Erythroblast (primary cell): ENCODE data around the gene CECR2.

ENCODE experiments used
- DNase-seq, 2 experiments: peaks; one replicate each; lab custom pipeline; 2025; lab: John Stamatoyannopoulos, UW
- GATA1 ChIP-seq: IDR thresholded peaks from 2 replicates; pipeline ENCODE4 v1.6.1; 2011; ENCODE audit warnings: low read depth, mild to moderate bottlenecking, control low read depth, low read length, moderate library complexity
- POLR2A ChIP-seq: IDR thresholded peaks from 2 replicates; pipeline ENCODE4 v1.6.1; 2011; ENCODE audit warnings: mild to moderate bottlenecking, low read length

CECR2 gene

DNA sequence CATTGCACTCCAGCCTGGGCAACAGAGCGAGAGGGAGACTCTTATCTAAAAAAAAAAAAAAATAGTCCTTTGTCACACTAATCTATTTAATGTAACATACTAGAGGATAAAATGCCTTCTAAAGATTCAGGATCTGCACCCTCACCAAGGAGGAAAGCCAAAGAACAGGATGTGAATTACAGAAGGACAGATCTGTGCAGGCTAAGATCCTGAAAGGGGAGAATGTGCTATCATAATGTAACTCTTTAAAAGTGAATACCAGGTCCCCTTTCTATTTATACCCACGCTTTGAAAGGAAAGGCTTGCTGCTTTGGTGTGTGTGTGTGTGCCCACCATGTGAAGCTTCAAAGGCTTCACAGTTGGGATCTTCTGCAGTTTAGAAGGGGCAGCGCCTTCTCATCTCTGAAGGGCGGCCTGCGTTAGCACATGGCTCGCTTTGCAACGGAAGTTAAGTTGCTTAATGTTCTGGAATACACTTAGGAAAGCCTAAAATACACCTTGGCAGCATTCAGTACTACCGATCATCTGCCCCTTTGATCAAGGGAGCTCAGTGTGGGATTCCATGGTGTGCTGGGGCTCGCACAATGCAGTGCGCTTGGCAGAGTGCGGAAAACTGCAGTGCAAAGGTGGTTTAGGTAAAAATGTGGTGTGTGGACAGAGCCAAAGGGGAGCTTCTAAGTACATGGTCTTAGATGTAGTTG is 6.8 kb downstream of the CECR2 start:
- no peak for DNase-seq

GRCh38 chr22:17376950-17377349 is 7.7 kb downstream of the CECR2 start:
- DNase-seq, result no peak
- TF ChIP-seq GATA1, result no peak
- TF ChIP-seq POLR2A, result no peak

More for the DNA sequence above, 6.8 kb downstream of the CECR2 start:
- TF ChIP-seq GATA1 (no peak), POLR2A (no peak)

GRCh38 chr22:17379944-17380343 is 10.7 kb downstream of the CECR2 start:
- no peak for DNase-seq
- TF ChIP-seq GATA1, result no peak
- no peak for TF ChIP-seq POLR2A

DNA sequence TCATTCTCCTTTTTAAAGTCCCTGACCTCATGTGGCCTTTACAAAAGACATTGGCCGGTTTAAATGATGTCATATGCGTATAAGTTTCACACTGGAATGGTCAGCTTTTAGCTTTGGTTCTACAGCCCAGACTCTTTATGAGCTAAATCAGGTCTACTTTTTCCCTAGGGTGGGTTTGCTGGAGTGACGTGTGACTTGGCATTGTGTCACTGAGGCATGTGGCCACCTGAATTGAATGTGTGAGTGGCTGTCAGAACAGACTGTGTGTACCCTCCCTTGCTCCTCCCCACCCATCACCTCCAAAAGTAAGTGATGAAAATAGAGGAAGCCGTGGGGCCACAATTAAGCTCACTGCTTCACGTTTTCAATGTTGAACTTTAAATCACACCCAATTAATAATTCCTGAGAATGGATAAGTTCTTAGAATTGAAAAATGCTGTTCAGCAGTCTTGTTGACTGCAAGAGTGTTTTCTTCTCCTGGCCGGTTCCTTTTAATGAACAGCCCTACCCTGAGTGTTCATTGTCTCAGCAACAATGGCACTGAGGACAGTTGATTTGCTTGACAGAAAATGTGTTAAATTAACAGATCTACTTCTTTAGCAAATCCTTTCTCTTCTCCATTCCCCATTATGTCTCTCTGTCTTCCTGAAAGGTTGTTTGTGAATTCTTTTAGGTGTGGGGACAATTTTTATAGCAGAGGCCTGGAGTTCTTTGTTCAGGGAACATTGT is 11.3 kb downstream of the CECR2 start:
- TF ChIP-seq GATA1, result no peak
- TF ChIP-seq POLR2A, result no peak
- no peak for DNase-seq

DNA sequence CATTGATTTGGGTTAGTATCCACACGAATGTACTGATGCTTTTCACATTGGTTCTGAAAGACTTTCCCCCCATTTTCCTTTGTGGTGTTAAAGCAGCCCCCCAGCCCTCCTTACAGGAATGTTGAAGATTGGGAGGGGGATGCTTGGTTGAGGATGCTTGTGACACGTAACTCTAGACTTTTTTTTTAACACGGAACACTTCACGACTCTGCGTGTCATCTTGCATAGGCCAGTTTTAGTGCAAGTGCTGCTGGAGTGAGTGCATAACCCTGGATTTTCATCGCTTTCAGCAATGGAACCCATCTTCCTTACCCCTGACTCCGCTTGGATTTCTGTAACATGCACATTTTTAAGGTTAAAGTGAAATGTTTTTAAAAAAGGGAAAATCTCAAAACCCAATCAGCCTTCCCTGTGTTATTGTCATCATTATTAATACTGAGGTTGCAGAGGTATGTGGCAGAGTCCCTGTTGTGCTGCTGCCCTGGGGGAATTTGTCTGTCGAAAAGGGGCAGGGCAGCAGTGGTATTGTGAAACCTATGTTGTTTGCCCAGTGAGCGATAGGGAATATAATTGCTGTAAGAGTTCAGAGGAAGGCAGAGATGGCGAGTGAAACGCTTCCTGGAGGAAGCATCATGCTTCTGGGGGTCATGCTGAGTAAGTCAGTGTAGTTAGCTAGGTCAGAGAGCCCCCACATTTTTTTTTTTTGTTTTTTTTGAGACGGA is 12.1 kb downstream of the CECR2 start:
- TF ChIP-seq GATA1 (no peak), POLR2A (no peak)
- no peak for DNase-seq

- no peak for DNase-seq
- no peak for TF ChIP-seq POLR2A
- TF ChIP-seq GATA1, result no peak
Measured at GRCh38 chr22:17384612-17385330, 15.5 kb downstream of the CECR2 start.

DNA sequence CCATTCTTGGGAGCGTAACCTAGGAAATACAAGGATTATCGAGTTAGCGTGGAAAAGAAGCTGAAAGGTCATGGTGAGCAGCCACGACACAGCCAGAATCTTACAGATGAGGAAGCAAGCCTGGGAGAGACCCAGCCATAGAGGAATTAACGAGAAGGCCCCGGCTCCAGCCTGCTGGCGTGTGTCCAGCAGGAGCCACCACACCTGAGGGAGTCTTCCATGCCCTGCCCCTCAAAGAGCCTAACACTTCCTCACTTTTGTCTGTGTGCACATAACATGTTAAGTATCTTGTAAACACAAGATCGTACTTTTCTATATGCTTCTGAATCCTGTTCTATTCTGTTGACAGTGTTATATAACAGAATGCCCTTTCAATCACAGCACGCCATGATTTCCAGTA is 18.1 kb downstream of the CECR2 start:
- DNase-seq, result no peak

GRCh38 chr22:17388235-17388634 is 19.0 kb downstream of the CECR2 start:
- TF ChIP-seq POLR2A (no peak), GATA1 (no peak)
- DNase-seq, result no peak

More for the DNA sequence above, 18.1 kb downstream of the CECR2 start:
- no peak for TF ChIP-seq GATA1
- no peak for TF ChIP-seq POLR2A

DNA sequence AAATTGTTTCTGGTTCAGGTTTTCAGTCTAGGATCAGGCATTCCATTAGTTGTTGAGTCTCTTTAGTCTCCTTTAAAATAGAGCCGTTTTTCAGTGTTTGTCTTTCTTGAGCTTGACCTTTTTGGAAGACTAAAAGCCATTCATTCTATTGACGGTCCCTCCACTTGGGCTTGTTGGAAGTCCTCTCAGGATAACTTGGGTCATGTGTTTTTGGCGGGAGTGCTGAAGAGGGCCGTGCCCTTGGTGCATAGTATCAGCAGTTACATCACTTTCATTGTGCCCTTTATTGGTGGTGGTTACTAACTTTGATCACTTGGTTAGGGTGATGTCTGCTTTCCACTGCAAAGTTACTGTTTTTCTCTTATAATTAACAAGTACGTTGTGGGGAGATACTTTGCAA is 20.8 kb downstream of the CECR2 start:
- TF ChIP-seq GATA1, result no peak
- no peak for TF ChIP-seq POLR2A
- no peak for DNase-seq

DNA sequence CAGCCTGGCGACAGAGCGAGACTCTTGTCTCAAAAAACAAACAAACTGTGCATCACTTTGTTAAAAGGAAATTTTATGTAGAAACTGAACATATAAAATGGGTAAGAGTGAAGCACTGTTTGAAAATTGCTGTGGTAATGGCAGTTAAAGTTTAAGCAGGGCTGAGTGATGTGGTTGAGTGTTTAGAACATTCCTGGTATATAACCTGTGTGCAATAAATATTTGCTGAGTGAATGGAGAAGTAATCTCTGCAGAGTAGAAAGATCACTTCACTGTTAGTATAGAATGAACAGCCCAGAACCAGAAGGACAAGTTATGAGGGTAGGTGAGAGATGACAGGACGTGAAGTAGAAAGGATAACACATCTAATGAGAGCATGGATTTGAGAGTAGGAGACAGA is 27.3 kb downstream of the CECR2 start:
- no peak for TF ChIP-seq GATA1
- no peak for TF ChIP-seq POLR2A
- DNase-seq, result no peak

DNA sequence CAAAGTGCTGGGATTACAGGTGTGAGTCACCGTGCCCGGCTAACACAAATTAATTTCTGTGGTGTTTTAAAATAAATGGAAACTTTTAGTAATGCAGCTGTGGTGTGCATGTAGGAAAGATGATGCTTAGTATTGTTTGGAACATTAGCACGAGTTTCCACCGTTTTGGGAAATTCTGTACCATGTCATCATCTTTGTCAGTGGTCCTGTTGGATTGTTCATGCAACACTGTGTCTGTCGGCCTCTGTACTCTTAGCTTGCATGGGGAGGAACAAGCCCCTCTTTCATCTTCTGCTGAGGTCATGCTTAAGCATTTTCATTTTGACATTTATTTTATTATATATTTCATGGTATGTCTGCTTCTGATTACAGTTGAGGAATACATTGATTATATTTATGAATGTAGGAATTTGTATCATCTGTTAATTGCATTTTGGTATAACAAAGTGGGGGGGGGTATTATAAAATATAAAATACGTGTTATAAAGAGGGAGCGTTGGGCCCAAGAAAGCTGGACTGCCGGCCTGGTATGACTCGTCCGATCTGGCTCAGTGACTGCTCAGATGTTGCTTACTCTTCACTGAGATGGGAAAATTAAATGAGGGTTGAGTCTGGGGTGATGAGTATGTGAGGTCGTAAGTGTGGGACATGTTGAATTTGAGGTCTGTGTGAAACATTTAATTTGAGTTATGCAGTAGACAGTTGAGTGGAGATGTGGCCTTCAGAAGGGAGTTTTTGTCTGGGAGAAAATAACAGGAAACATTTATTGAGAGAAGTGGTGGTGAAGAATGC is 28.7 kb downstream of the CECR2 start:
- DNase-seq, result no peak
- TF ChIP-seq POLR2A (no peak), GATA1 (no peak)

GRCh38 chr22:17400305-17400704 is 31.0 kb downstream of the CECR2 start:
- no peak for DNase-seq
- TF ChIP-seq POLR2A (no peak), GATA1 (no peak)

DNA sequence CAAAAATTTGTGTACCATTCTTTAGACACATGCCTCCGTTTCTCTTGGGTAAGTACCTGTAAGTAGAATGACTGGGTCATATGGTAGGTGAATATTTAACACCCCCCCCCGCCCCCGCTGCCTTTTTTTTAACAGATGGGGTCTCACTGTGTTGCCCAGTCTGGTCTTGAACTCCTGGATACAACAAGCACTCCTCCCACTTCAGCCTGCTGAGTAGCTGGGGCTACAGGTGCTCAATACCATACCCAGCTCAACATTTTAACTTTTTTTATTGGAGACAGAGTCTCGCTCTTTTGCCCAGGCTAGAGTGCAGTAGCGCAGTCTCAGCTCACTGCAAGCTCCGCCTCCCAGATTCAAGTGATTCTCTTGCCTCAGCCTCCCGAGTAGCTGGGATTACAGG is 32.5 kb downstream of the CECR2 start:
- TF ChIP-seq POLR2A (no peak), GATA1 (no peak)
- no peak for DNase-seq
